Kidney epithelial cell (primary cell): Measurements from ENCODE around the gene CA10. TPM values are rescaled to one million over a fixed set of nuclear protein-coding genes. Genes with fewer than 3 reads are reported as not detected.
A peak's percentile ranks its signal among the peaks of the same experiment; 100 is the strongest.

ENCODE experiments used
- DNase-seq: peaks from one replicate; pipeline ENCODE4 v3.0.0-alpha.2; 2010; ENCODE audit warnings: low read depth
- H3K27me3 ChIP-seq: 2 replicates; pipeline ENCODE4 v1.6.0; 2011; ENCODE audit warnings: low read length; ENCODE audit not compliant: control insufficient read depth, insufficient read depth
- H3K36me3 ChIP-seq: 2 replicates; pipeline ENCODE4 v1.5.1; 2011; ENCODE audit warnings: low read length; ENCODE audit not compliant: control insufficient read depth, insufficient read depth
- H3K4me3 ChIP-seq: 2 replicates; pipeline ENCODE4 v1.5.1; 2011; ENCODE audit warnings: low read depth, mild to moderate bottlenecking, control low read depth, low read length
- CTCF ChIP-seq: IDR thresholded peaks from 2 replicates; pipeline ENCODE4 v1.5.1; 2011; ENCODE audit warnings: mild to moderate bottlenecking, moderate library complexity, low read length, control low read depth, inconsistent platforms; ENCODE audit not compliant: insufficient read depth, poor library complexity, severe bottlenecking
- total RNA-seq: library from RNA; depleted of rRNA; stranded (reverse); fragments of >200 nt; gene quantifications from 2 replicates; pipeline ENCODE4 v1.2.3, GENCODE V29; 2015

CA10 gene
- total RNA-seq = 0.13 TPM in 1 of 2 replicates, not detected in the other

GRCh38 chr17:52158450-52159042 lies at the start of gene CA10:
TSS of gene CA10 (minus strand) at chr17:52158714.
- Histone ChIP-seq H3K4me3 (peak within 1 kb of the TSS; percentile 13), H3K27me3 (peaks cover 42% of the 10 kb centered on the region), H3K36me3 (no peaks in the 10 kb centered on the region)
- TF ChIP-seq CTCF = peak; percentile 16
- no peak for DNase-seq

- TF ChIP-seq CTCF = no peak
- no peaks in the 10 kb centered on the region for H3K36me3 ChIP-seq
- no peak for DNase-seq
- no peaks in the 10 kb centered on the region for H3K27me3 ChIP-seq
- no peak overlapping the region for H3K4me3 ChIP-seq
These were observed 49.3 kb upstream of the CA10 start for GRCh38 chr17:52207796-52208195.

GRCh38 chr17:52202520-52203080 lies 44.1 kb upstream of the CA10 start:
- H3K27me3 ChIP-seq = no peaks in the 10 kb centered on the region
- no peak for TF ChIP-seq CTCF
- no peaks in the 10 kb centered on the region for H3K36me3 ChIP-seq
- no peak overlapping the region for H3K4me3 ChIP-seq
- DNase-seq = no peak

GRCh38 chr17:52201767-52202519 lies 43.4 kb upstream of the CA10 start:
- no peak overlapping the region for H3K4me3 ChIP-seq
- no peak for TF ChIP-seq CTCF
- no peaks in the 10 kb centered on the region for H3K36me3 ChIP-seq
- no peak for DNase-seq
- no peaks in the 10 kb centered on the region for H3K27me3 ChIP-seq

DNA sequence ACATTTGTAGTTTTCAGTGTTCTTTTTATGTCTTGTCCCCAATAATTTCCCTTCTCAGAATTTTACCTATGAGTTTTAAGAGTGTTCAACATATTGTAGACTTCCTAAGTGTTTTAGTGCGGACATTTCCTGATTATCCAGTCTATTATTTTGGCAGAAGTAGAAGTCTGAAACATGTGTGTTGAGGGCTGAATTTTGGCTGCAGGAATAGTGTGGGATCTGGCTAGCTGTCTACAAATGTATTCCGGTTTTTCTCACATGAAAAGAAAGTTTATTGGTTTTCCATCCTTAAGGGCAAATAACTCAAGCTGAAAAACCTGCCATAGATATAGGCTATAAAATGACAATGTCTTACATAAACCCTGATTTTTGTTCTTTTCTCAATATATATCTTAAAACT lies 33.0 kb upstream of the CA10 start:
- no peak overlapping the region for H3K4me3 ChIP-seq
- TF ChIP-seq CTCF = no peak
- H3K36me3 ChIP-seq = no peaks in the 10 kb centered on the region
- H3K27me3 ChIP-seq = no peaks in the 10 kb centered on the region
- DNase-seq = no peak
